C4-2B (cell line): ENCODE data around the gene RPL32.
"Not testable (repeated sequence)": the region's sequence is repeated elsewhere in the genome, so short reads cannot be mapped to it uniquely, and the experiment has no call there.

Experiments used
- CTCF ChIP-seq: fragments of 450-650 bp; conservative IDR thresholded peaks from 2 replicates; pipeline ENCODE4 v1.5.1; 2017; ENCODE audit warnings: mild to moderate bottlenecking
- ZFX ChIP-seq: fragments of 450-650 bp; IDR thresholded peaks from 2 replicates; pipeline ENCODE4 v1.6.1; 2017

DNA sequence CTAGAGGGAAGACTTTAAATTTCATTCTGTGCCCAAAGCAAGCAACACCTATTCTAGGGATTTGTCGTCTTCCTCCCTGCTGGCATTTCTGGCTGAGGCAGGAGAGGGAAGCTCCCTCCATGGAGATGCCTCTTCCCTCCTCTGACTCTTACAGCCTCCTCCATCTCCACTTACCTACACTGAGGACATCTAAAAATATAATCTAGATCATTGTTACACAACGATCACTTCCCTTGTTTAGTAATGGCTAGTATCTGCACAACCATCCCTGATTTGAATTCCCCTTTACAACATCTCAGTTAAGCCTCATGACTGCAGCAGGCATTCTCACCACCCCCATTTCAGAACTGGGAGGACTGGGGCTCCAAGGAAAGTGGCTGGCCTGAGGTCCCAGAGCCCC lies 12.5 kb upstream of the RPL32 start:
- not testable (repeated sequence) for TF ChIP-seq CTCF, ZFX
